HUES6 (cell line): ENCODE results near the gene MECR.
"Not testable (repeated sequence)": the region's sequence is repeated elsewhere in the genome, so short reads cannot be mapped to it uniquely, and the experiment has no call there.

Experiments used
- H3K27ac ChIP-seq: 2 replicates; pipeline ENCODE4 v1.7.0; 2013; ENCODE audit warnings: low read depth, mild to moderate bottlenecking, low read length, inconsistent platforms
- H3K27me3 ChIP-seq: 2 replicates; pipeline ENCODE4 v1.6.1; 2013; ENCODE audit warnings: low read length; ENCODE audit not compliant: control insufficient read depth, insufficient read depth
- H3K36me3 ChIP-seq: 2 replicates; pipeline ENCODE4 v1.6.1; 2013; ENCODE audit warnings: low read length; ENCODE audit not compliant: control insufficient read depth, insufficient read depth
- H3K4me1 ChIP-seq: 2 replicates; pipeline ENCODE4 v1.6.1; 2013; ENCODE audit warnings: low read length; ENCODE audit not compliant: control insufficient read depth, insufficient read depth
- H3K4me3 ChIP-seq: 2 replicates; pipeline ENCODE4 v1.5.1; 2013; ENCODE audit warnings: low read depth, low read length
- H3K9ac ChIP-seq: one replicate; pipeline ENCODE4 v1.6.1; 2013; ENCODE audit warnings: mild to moderate bottlenecking, low read length
- H3K9me3 ChIP-seq: 2 replicates; pipeline ENCODE4 v1.6.1; 2013; ENCODE audit warnings: low read depth, low read length; ENCODE audit not compliant: control insufficient read depth, insufficient read depth

MECR gene

DNA sequence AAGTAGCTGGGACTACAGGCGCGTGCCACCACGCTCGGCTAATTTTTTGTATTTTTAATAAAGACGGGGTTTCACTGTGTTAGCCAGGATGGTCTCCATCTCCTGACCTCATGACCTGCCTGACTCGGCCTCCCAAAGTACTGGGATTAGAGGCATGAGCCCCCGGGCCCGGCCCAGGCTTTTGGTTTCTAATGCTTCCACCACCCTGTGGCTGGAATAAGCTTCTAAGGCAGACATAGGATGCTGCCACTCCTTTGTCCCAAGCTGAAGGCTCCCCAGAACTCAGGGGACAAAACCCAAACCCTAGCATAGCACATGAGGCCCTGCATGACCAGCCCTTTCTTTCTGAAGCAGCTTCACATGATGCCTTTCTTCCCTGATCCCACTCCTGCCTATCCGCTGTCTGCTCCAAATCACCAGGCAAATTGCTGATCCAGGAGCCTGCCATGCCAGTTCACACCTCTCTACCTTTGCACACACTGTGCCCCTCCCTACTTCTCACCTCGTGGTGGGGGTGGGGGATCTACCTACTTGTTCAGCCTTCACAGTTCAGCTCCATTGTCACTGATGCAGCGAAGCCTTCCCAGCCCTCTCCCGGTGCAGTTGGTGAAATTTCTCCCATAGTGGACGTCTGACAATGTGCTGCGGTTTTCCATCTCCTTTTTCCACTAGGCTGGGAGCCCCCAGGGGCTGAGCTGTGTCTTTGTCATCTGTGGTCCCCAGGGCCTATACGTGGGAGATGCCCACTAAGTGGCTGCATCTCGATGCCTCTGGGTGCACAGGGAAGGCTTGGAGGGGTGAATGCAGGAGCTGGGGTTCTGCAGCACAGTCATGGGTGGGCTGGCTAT lies 12.5 kb upstream of the MECR start:
- H3K4me3 ChIP-seq, result no peak overlapping the region
- H3K36me3 ChIP-seq, result no peaks in the 10 kb centered on the region
- no peak overlapping the region for H3K9ac ChIP-seq
- peaks cover 12% of the 10 kb centered on the region for H3K27me3 ChIP-seq
- H3K27ac ChIP-seq, result no peak overlapping the region
- H3K4me1 ChIP-seq, result peaks cover 43% of the 10 kb centered on the region
- no peaks in the 10 kb centered on the region for H3K9me3 ChIP-seq

DNA sequence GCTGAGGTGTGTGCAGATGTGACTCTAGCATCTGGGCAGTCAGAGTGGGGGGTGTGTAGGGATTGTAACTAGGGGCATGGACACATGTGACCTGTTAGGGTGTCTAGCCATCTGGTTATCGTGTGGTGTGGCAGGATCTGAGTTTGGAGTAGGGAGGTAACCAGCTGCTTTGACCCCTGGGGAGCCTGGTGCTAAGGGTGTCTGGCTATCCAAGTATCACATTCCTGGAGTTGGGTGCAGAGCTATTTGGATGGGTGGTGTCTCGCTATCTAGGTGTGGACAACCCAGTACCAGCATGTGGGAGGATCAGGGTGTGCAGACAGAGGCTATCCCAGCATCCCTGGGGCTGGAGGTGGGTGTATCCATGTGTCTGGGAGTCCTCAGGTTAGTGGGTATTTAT lies 10.3 kb upstream of the MECR start:
- Histone ChIP-seq H3K9ac (no peak overlapping the region), H3K9me3 (no peaks in the 10 kb centered on the region), H3K27me3 (peaks cover 29% of the 10 kb centered on the region), H3K36me3 (no peaks in the 10 kb centered on the region), H3K4me1 (peaks cover 42% of the 10 kb centered on the region), H3K27ac (no peak overlapping the region), H3K4me3 (no peak overlapping the region)

DNA sequence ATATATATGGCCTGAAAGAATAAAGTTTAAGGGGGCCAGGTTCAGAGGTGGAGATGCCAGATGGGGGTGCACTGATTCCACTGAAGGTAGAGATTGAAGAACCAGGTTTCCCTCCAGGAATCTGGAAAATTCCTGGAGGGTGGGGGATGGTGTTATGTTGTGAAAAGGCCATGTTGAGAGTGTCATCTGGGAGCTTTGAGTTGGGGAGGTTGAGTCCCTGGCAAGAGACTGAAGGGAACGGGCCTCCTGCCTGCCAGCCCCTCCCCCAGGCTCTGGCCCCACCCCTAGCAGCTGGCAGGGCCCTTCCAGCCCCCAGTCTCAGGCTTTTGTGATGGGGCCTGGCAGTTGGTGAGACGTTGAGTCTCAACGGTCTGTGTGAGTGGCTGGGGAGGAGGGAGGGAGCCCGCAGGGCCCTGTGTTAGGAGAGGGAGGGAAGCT lies 9.7 kb upstream of the MECR start:
- H3K27ac ChIP-seq, result no peak overlapping the region
- H3K4me3 ChIP-seq, result no peak overlapping the region
- H3K36me3 ChIP-seq, result no peaks in the 10 kb centered on the region
- H3K27me3 ChIP-seq, result peaks cover 34% of the 10 kb centered on the region
- no peaks in the 10 kb centered on the region for H3K9me3 ChIP-seq
- H3K9ac ChIP-seq, result no peak overlapping the region
- peaks cover 42% of the 10 kb centered on the region for H3K4me1 ChIP-seq

DNA sequence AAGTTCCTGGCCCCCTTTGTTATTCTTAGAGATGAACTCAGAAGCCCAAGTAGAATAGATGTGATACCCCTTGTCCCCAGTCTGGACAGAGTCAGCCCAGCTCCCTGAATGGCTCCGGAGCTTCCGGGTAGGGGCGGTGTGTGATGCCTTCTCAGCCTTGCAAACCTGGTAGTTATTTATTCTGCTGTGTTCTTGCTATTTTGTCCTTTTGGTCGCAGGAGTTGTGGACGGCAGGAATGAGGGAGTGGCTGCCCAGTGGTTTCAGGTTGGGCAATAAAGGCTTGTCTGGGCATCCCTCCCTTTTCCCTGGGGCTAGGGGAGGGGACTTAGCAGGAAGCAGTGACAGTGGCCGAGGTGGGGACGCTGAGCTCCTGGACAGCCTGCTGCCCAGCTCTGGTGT lies 8.4 kb upstream of the MECR start:
- H3K9me3 ChIP-seq, result no peaks in the 10 kb centered on the region
- H3K36me3 ChIP-seq, result no peaks in the 10 kb centered on the region
- H3K27ac ChIP-seq, result no peak overlapping the region
- H3K9ac ChIP-seq, result no peak overlapping the region
- peaks cover 42% of the 10 kb centered on the region for H3K4me1 ChIP-seq
- peaks cover 41% of the 10 kb centered on the region for H3K27me3 ChIP-seq
- peak overlapping the region; percentile 87; the same call in 1 of the 2 replicates for H3K4me3 ChIP-seq

DNA sequence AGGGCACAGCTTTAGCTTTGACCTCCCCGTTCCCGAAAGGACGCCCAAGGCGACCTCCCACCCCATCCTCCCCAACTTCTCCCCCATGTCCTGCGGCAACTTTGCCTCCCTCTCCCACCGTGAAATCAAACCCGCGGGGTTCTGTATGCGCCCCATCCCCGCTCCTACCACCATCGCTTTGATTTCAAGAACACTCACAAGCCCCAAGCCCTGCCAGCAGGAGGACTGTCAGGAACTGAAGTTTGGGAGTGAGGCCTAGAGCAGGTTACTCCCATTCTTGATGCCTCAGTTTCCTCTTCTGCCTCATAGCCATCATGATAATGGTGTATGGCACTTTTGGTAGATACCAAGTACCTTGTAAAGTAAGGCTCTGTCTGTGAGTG lies 7.9 kb upstream of the MECR start:
- H3K36me3 ChIP-seq, result no peaks in the 10 kb centered on the region
- H3K4me3 ChIP-seq, result peak overlapping the region; percentile 87
- H3K4me1 ChIP-seq, result peaks cover 38% of the 10 kb centered on the region
- H3K27me3 ChIP-seq, result peaks cover 41% of the 10 kb centered on the region
- H3K9ac ChIP-seq, result peak overlapping the region; percentile 70
- no peak overlapping the region for H3K27ac ChIP-seq
- no peaks in the 10 kb centered on the region for H3K9me3 ChIP-seq

DNA sequence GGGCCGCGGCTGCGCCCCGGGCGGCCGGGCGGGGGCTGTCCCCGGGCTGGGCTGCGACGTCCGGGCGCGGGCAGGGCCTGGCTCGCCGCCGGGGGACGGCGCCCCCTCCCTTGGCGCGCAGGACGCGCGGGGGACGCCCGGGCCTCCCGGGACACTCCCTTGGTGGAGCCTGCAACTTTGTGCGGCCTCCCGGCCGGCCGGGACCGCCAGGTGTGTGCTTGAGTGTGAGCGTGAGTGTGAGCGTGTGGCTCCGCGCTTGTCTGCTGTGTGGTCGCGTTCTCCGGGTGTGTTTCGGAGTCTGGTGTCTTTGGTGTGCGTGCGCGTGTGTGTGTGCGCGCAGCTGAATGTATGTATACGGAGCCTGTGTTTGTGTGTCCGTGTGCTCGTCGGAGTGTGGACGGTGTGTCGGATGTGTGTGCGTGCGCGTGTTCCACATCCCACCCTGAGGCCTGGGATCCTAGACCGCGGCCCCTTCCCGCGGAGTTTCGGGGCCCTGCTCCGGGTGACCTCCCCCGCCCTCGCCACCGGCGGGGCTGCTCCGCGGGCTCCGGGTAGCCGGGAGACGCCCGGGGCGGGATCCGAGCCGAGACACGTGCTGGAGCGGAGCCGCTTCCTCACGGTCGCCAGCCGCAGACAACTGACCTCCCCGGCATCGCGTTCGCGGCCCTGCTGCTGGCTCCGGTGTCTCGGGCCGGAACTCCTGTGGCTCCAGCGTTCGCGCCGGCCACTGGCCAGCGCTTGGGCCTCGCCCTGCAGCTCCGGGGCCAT lies 7.3 kb upstream of the MECR start:
- H3K27ac ChIP-seq, result no peak overlapping the region
- peaks cover 41% of the 10 kb centered on the region for H3K27me3 ChIP-seq
- peak overlapping the region; percentile 70 for H3K9ac ChIP-seq
- peak overlapping the region; percentile 87 for H3K4me3 ChIP-seq
- H3K36me3 ChIP-seq, result no peaks in the 10 kb centered on the region
- H3K4me1 ChIP-seq, result peaks cover 32% of the 10 kb centered on the region
- H3K9me3 ChIP-seq, result no peaks in the 10 kb centered on the region

DNA sequence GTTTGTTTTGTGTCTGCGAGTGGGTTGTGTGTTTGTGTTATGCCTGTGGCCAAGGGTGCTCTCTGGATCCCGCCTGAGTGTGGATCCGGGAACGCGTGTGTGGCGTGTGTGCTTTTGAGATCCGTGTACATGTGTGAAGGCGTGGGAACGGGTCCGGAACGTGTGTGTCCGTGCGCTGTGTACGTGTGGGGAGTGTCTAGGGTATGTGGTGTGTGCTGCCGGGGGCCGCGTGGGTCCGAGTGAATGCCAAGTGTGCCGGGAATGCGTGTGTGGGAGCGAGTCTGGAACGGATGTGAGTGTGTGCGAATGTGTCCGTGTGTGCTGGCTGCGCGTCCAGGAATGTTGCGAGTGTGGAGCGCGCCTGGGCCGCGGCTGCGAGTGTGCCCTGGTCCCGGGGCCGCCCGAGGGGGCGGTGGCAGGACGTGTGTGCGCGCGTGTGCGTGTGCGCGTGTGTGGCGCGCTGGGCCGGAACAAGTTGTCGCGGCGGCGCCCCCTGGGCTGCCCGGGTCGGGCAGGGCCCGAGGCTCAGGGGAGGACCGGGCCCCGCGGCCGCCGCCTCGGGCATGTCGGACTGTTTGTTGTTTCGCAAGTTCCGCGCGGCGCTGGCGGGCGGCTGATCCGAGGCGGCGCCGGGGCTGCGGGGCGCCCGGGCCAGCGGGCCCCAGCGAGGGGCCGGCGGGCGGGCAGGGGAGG lies 6.5 kb upstream of the MECR start:
- Histone ChIP-seq H3K4me3 (peak overlapping the region; percentile 85), H3K27ac (no peak overlapping the region), H3K9me3 (no peaks in the 10 kb centered on the region), H3K4me1 (peaks cover 32% of the 10 kb centered on the region), H3K36me3 (no peaks in the 10 kb centered on the region), H3K27me3 (peaks cover 47% of the 10 kb centered on the region), H3K9ac (peak overlapping the region; percentile 53)

DNA sequence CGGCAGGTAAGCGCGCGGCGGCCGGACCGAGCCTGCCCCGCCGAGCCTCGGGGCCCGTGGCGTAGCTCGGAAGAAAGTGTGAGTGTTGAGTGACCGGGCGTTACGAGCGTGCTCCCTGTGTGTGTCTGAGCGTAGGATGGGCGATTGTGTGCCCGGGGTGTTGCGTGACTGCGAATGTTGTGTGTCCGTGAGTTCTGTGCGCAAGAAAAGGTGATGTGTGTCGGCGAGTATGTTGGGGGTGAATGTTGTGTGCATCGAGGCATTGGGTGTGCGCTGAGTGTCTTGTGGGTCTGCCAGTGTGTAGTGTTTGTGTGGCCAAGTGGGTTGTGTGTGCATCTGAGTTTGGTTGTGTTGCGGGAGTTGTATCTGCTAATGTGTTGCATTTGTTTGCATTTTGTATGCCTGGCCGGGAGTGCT lies 6.0 kb upstream of the MECR start:
- Histone ChIP-seq H3K9me3 (no peaks in the 10 kb centered on the region), H3K4me1 (peaks cover 32% of the 10 kb centered on the region), H3K36me3 (no peaks in the 10 kb centered on the region), H3K4me3 (peak overlapping the region; percentile 85), H3K27me3 (peaks cover 47% of the 10 kb centered on the region), H3K27ac (no peak overlapping the region), H3K9ac (peak overlapping the region; percentile 53)

DNA sequence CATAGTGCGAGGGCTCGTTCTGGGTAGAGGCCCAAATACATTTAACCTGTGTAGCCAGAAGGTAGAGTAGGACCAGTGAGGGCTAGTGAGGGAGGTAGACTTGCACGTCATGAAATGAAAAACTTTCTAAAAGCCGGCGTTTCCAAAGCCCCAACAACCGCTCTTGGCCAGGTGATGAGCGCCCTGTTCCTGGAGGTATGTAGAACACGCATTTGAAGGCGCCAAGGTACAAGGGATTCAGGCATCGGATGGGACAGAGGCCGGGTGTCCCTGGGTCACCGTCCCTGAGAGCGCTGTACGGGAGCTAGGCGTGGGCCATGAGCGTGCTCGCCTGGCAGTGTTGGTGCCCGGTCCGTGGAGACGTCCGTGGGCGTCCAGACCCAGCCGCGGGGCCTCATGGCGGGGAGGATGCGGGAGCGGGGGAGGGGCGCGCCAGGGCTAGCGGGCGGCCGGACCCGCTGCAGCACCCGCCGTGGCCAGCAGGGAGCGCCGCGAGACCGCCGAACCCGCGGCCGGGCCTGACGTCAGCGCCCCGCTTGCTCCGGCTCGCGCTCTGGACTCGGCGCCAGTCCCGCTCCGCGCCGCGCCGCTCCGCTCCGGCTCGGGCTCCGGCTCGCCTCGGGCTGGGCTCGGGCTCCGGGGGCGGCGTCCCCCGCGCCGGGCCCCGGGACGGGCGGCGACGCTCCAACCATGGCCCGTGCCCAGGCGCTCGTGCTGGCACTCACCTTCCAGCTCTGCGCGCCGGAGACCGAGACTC lies 5.4 kb upstream of the MECR start, which contains the start of gene PTPRU:
Gene PTPRU (plus strand): TSS at position 568 of the 757 bp plus-strand sequence. CDS start 123 bp downstream, at position 691.
- Histone ChIP-seq H3K9ac (peak within 1 kb of the TSS; percentile 53), H3K27ac (no peak within 1 kb of the TSS), H3K27me3 (peaks cover 47% of the 10 kb centered on the region), H3K4me3 (peak within 1 kb of the TSS; percentile 85), H3K9me3 (no peaks in the 10 kb centered on the region), H3K36me3 (no peaks in the 10 kb centered on the region), H3K4me1 (peaks cover 34% of the 10 kb centered on the region)

DNA sequence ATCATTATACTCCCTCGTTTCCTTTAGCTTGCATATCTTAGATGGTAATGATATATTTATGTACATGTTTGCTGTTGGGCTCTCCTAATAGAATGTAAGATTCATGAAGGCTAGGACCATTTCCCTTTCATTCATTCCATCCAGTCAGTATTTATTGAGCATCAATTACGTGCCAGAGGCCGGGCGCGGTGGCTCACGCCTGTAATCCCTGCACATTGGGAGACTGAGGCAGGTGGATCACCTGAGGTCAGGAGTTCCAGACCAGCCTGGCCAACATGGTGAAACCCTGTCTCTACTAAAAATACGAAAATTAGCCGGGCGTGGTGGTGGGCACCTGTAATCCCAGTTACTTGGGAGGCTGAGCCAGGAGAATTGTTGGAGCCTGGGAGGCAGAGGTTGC lies 4.1 kb upstream of the MECR start:
- peaks cover 31% of the 10 kb centered on the region for H3K4me1 ChIP-seq
- not testable (repeated sequence) for H3K9ac ChIP-seq, H3K36me3 ChIP-seq, H3K4me3 ChIP-seq, H3K27ac ChIP-seq, H3K9me3 ChIP-seq
- peaks cover 47% of the 10 kb centered on the region for H3K27me3 ChIP-seq
